Prostate gland (tissue), 2 donors: Measurements from ENCODE around the gene OR13J1.

Source experiments
- POLR2A ChIP-seq: fragments of 450-650 bp; IDR thresholded peaks from one replicate; pipeline ENCODE4 v1.6.1; 2016; ENCODE audit warnings: antibody characterized with exemption, mild to moderate bottlenecking
- TF ChIP-seq, protein P1 (sequence below), 4 experiments: fragments of 200-600 bp in 2 of 4; fragments of 450-650 bp in 2 of 4; sonication (generic) in 2 of 4; IDR thresholded peaks; 1 replicate in 3 of 4; 2 replicates in 1 of 4; pipeline ENCODE4 v1.5.1; 2016 to 2019; ENCODE audit warnings: antibody characterized with exemption in 4 of 4, mild to moderate bottlenecking in 2 of 4, moderate library complexity in 2 of 4

DNA sequence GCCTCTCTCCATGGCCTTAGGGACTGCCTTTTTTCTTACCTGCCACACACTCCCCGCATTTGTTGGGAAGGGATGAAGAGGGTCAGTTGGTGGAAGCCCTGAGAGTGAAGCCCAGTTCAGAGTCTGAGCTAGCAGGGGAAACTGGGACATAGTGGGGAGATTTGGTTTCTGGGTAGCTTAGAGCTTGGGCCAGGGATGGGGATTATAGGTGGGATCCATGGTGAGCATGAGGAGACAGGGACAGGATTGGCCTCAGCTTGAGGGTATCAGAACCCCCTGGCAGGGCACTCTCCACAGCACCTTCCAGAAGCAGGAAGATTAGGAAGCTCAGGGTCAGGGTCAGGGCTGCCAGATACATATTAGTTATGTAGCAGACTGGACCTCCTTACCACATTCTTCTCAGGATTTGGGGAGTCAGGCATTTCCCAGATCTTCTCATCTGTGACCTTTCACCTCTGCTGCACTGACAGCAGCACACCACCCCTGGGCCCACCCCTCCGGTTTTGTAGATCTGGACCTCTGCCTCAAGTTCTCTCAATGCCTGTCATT lies 17.9 kb downstream of the OR13J1 start:
- no peak for TF ChIP-seq POLR2A
- TF ChIP-seq, protein P1, sequence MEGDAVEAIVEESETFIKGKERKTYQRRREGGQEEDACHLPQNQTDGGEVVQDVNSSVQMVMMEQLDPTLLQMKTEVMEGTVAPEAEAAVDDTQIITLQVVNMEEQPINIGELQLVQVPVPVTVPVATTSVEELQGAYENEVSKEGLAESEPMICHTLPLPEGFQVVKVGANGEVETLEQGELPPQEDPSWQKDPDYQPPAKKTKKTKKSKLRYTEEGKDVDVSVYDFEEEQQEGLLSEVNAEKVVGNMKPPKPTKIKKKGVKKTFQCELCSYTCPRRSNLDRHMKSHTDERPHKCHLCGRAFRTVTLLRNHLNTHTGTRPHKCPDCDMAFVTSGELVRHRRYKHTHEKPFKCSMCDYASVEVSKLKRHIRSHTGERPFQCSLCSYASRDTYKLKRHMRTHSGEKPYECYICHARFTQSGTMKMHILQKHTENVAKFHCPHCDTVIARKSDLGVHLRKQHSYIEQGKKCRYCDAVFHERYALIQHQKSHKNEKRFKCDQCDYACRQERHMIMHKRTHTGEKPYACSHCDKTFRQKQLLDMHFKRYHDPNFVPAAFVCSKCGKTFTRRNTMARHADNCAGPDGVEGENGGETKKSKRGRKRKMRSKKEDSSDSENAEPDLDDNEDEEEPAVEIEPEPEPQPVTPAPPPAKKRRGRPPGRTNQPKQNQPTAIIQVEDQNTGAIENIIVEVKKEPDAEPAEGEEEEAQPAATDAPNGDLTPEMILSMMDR (IDR thresholded peaks at IDR 0.05) = no peak
